ENCODE data around the gene KCNE2. TPM values are rescaled to one million over a fixed set of nuclear protein-coding genes. Genes with fewer than 3 reads are reported as not detected.
A peak's percentile ranks its signal among the peaks of the same experiment; 100 is the strongest.

KCNE2 gene
- total and polyA plus RNA-seq, 2 experiments from 2014 or later = 0.33 TPM; not detected in 1

DNA sequence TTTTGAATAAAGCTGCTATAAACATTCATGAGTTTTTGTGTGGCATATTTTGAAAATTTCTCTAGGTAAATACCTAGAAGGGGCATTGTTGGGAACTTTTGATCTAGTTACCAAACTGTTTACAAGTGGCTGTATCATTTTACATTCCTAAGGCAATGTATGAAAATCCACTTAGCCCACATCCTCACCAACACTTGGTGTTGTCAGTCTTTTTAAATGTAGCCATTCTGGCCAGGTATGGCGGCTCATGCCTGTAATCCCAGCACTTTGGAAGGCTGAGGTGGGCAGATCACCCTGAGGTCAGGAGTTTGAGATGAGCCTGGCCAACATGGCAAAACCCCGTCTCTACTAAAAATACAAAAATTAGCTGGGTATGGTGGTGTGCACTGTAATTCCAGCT is 5.9 kb upstream of the KCNE2 start:
- Histone ChIP-seq H4K20me1 (ENCODE audit: insufficient read depth) (no peaks in the 10 kb centered on the region), H3K9me2 (ENCODE audit: insufficient read depth) (no peaks in the 10 kb centered on the region), H3F3A (ENCODE audit: insufficient read depth) (no peaks in the 10 kb centered on the region), H3K9ac (no peak overlapping the region), H3K9me3 (ENCODE audit: low read depth) (no peaks in the 10 kb centered on the region), H3K4me1 (ENCODE audit: insufficient read depth) (no peaks in the 10 kb centered on the region), H3K4me3 (no peak overlapping the region), H3K27ac (no peak overlapping the region), H2AFZ (no peak overlapping the region), H3K4me2 (ENCODE audit: unreplicated experiment) (no peak overlapping the region), H3K36me3 (ENCODE audit: low read depth) (no peaks in the 10 kb centered on the region), H3K79me2 (ENCODE audit: insufficient read depth) (no peaks in the 10 kb centered on the region), H3K27me3 (replicated peaks; ENCODE audit: insufficient read depth) (peaks cover 21% of the 10 kb centered on the region)
- TF ChIP-seq EZH2phosphoT487 (IDR thresholded peaks at IDR 0.05; ENCODE audit: insufficient read depth, low read depth) (no peak), EZH2 (IDR thresholded peaks at IDR 0.05; ENCODE audit: insufficient read depth, poor library complexity, severe bottlenecking) (no peak)
- DNase-seq = no peak
- in situ Hi-C loops (cut with MboI) = no loop called here
- 71 to 73% methylated on average over 2 of the region's 2 CpGs for WGBS, 2 experiments (ENCODE audit: low coverage in 1 of 2, low lambda C conversion rate in 2 of 2, missing lambda C conversion rate in 2 of 2)

DNA sequence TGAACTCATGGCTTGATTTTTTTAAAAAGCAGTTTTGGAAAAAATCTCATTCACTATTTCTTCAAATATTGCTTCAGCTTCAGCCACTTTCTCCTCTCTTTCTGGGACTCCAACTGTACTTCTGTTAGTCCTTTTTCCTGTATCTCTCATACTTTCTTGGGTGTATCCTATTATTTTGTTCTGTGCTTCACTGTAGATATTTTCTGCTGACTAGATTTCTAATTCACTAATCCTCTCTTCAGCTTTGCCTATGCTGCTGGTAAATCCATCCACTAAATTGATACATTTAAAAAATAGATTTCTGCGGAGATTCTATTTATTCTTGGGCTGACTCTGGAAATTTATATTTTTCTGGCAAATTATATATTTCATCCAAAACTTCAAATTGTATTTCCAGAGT is 4.9 kb upstream of the KCNE2 start:
- H4K20me1 ChIP-seq (ENCODE audit: insufficient read depth) = no peaks in the 10 kb centered on the region
- no peak for TF ChIP-seq EZH2phosphoT487 (IDR thresholded peaks at IDR 0.05; ENCODE audit: insufficient read depth, low read depth)
- TF ChIP-seq EZH2 (IDR thresholded peaks at IDR 0.05; ENCODE audit: insufficient read depth, poor library complexity, severe bottlenecking) = no peak
- in situ Hi-C loops (cut with MboI) = no loop called here

DNA sequence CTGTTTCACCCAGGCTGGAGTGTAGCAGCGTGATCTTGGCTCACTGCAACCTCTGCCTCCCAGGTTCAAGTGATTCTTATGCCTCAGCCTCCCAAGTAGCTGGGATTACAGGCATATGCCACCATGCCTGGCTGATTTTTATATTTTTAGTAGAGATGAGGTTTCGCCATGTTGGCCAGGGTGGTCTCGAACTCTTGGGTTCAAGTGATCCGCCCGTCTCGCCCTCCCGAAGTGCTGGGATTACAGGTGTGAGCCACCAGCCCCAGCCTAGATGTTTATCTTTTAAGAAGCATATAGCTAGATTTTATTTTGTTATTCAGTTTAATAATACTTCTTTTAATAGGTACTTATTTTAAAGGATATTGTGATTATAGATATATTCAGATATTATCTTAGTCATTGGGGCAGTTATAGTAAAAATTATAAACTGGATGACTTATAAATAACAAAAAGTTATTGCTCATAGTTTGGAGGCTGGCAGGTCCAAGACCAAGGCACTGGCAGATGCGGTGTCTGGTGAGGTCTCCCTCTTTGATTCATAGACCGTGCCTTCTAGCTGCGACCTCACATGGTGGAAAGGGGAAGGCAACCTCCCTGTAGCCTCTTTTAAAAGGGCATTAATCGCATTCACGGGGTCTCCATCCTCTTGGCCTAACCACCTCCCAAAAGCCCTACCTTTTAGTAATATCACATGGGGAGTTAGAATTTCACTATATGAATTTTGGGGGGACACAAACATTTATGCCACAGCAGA is 3.1 kb upstream of the KCNE2 start:
- H3K27ac ChIP-seq = no peak overlapping the region
- TF ChIP-seq EZH2phosphoT487 (IDR thresholded peaks at IDR 0.05; ENCODE audit: insufficient read depth, low read depth) (no peak), EZH2 (IDR thresholded peaks at IDR 0.05; ENCODE audit: insufficient read depth, poor library complexity, severe bottlenecking) (no peak)
- 83% methylated on average over 12 of the region's 12 CpGs for WGBS, 2 experiments (ENCODE audit: low coverage in 1 of 2, low lambda C conversion rate in 2 of 2, missing lambda C conversion rate in 2 of 2)
- H3F3A ChIP-seq (ENCODE audit: insufficient read depth) = no peaks in the 10 kb centered on the region
- H2AFZ ChIP-seq = no peak overlapping the region
- no peaks in the 10 kb centered on the region for H3K9me2 ChIP-seq (ENCODE audit: insufficient read depth)
- H3K36me3 ChIP-seq (ENCODE audit: low read depth) = no peaks in the 10 kb centered on the region
- H4K20me1 ChIP-seq (ENCODE audit: insufficient read depth) = no peaks in the 10 kb centered on the region
- no peak overlapping the region for H3K4me2 ChIP-seq (ENCODE audit: unreplicated experiment)
- in situ Hi-C loops (cut with MboI) = no loop called here
- peaks cover 13% of the 10 kb centered on the region for H3K27me3 ChIP-seq (replicated peaks; ENCODE audit: insufficient read depth)
- H3K9me3 ChIP-seq (ENCODE audit: low read depth) = no peaks in the 10 kb centered on the region
- H3K9ac ChIP-seq = no peak overlapping the region
- no peaks in the 10 kb centered on the region for H3K79me2 ChIP-seq (ENCODE audit: insufficient read depth)
- H3K4me1 ChIP-seq (ENCODE audit: insufficient read depth) = no peaks in the 10 kb centered on the region
- no peak overlapping the region for H3K4me3 ChIP-seq
- DNase-seq = no peak

More for the DNA sequence above, 4.9 kb upstream of the KCNE2 start:
- DNase-seq = no peak
- H3K9ac ChIP-seq = no peak overlapping the region
- H3K36me3 ChIP-seq (ENCODE audit: low read depth) = no peaks in the 10 kb centered on the region
- H3K27ac ChIP-seq = no peak overlapping the region
- peaks cover 20% of the 10 kb centered on the region for H3K27me3 ChIP-seq (replicated peaks; ENCODE audit: insufficient read depth)
- no peaks in the 10 kb centered on the region for H3K4me1 ChIP-seq (ENCODE audit: insufficient read depth)
- no peak overlapping the region for H2AFZ ChIP-seq
- H3K79me2 ChIP-seq (ENCODE audit: insufficient read depth) = no peaks in the 10 kb centered on the region
- no peaks in the 10 kb centered on the region for H3K9me3 ChIP-seq (ENCODE audit: low read depth)
- no peak overlapping the region for H3K4me3 ChIP-seq
- no peaks in the 10 kb centered on the region for H3K9me2 ChIP-seq (ENCODE audit: insufficient read depth)
- 80 to 91% methylated on average over 1 of the region's 1 CpG for WGBS, 2 experiments (ENCODE audit: low coverage in 1 of 2, low lambda C conversion rate in 2 of 2, missing lambda C conversion rate in 2 of 2)
- H3F3A ChIP-seq (ENCODE audit: insufficient read depth) = no peaks in the 10 kb centered on the region
- no peak overlapping the region for H3K4me2 ChIP-seq (ENCODE audit: unreplicated experiment)

DNA sequence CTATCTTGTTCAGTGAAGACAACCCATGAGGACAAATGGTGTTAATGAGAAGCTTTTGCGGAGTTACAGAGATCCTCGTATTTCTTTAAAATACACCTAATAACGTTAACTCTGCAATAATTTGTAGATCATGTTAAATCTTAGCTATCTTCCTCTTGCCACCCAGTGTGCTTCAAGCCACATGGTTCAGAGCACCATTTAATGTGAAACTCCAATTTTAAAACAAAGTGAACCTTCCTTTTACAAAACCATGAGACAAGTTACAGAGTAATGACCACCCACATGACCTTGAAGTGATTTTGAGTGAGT is 1.7 kb upstream of the KCNE2 start:
- no peaks in the 10 kb centered on the region for H4K20me1 ChIP-seq (ENCODE audit: insufficient read depth)
- peak overlapping the region; percentile 62 for H3K4me2 ChIP-seq (ENCODE audit: unreplicated experiment)
- no peaks in the 10 kb centered on the region for H3F3A ChIP-seq (ENCODE audit: insufficient read depth)
- WGBS, 2 experiments (ENCODE audit: low coverage in 1 of 2, low lambda C conversion rate in 2 of 2, missing lambda C conversion rate in 2 of 2) = 0% methylated on average over 3 of the region's 3 CpGs
- H3K4me3 ChIP-seq = no peak overlapping the region
- H3K9ac ChIP-seq = no peak overlapping the region
- peaks cover 2% of the 10 kb centered on the region; the same call in 1 of the 2 replicates for H3K4me1 ChIP-seq (ENCODE audit: insufficient read depth)
- in situ Hi-C loops (cut with MboI) = no loop called here
- H3K9me3 ChIP-seq (ENCODE audit: low read depth) = no peaks in the 10 kb centered on the region
- H3K9me2 ChIP-seq (ENCODE audit: insufficient read depth) = no peaks in the 10 kb centered on the region
- no peak overlapping the region for H3K27ac ChIP-seq
- no peaks in the 10 kb centered on the region for H3K79me2 ChIP-seq (ENCODE audit: insufficient read depth)
- peaks cover 9% of the 10 kb centered on the region for H3K27me3 ChIP-seq (replicated peaks; ENCODE audit: insufficient read depth)
- H3K36me3 ChIP-seq (ENCODE audit: low read depth) = no peaks in the 10 kb centered on the region
- TF ChIP-seq EZH2 (IDR thresholded peaks at IDR 0.05; ENCODE audit: insufficient read depth, poor library complexity, severe bottlenecking) (no peak), EZH2phosphoT487 (IDR thresholded peaks at IDR 0.05; ENCODE audit: insufficient read depth, low read depth) (no peak)
- peak overlapping the region; percentile 45 for H2AFZ ChIP-seq
- DNase-seq = no peak
